ENCODE data around the gene JADE3.

Gene JADE3

GRCh38 chrX:46910415-46910814 is 1.8 kb upstream of the JADE3 start:
- Histone ChIP-seq H3K9me2 (replicated peaks; ENCODE audit: low read depth, low read length) (no peaks in the 10 kb centered on the region), H3K9me3 (ENCODE audit: insufficient read depth, low read depth, low read length) (no peaks in the 10 kb centered on the region), H3K4me2 (ENCODE audit: low read depth, low read length, poor library complexity, severe bottlenecking) (no peak overlapping the region), H3K36me3 (ENCODE audit: insufficient read depth, low read length) (no peaks in the 10 kb centered on the region), H3K4me3 (ENCODE audit: low read length, poor library complexity, severe bottlenecking) (no peak overlapping the region), H4K20me1 (ENCODE audit: insufficient read depth, low read length, poor library complexity, severe bottlenecking) (peaks cover 23% of the 10 kb centered on the region), H3K4me1 (ENCODE audit: insufficient read depth, low read length, poor library complexity, severe bottlenecking) (peaks cover 14% of the 10 kb centered on the region), H2AFZ (ENCODE audit: low read length) (no peak overlapping the region), H3K9ac (ENCODE audit: low read depth, low read length, poor library complexity, severe bottlenecking) (no peak overlapping the region), H3K27me3 (ENCODE audit: insufficient read depth, low read length, poor library complexity, severe bottlenecking) (peaks cover 4% of the 10 kb centered on the region), H3F3A (ENCODE audit: low read depth) (0 out of 2 replicates have a peak, but pooled peaks cover 5% of the 10 kb centered on the region), H3K79me2 (ENCODE audit: insufficient read depth, low read length) (peaks cover 23% of the 10 kb centered on the region)
- no peak for TF ChIP-seq EZH2phosphoT487 (IDR thresholded peaks at IDR 0.05; ENCODE audit: borderline replicate concordance)
- no peak for TF ChIP-seq CTCF (conservative IDR thresholded peaks at IDR 0.05; ENCODE audit: low read length)

GRCh38 chrX:46912603-46913491 is 626 bp downstream of the JADE3 start:
- no peaks in the 10 kb centered on the region for H3K9me2 ChIP-seq (replicated peaks; ENCODE audit: low read depth, low read length)
- H2AFZ ChIP-seq (ENCODE audit: low read length): peak overlapping the region; percentile 36; the same call in 1 of the 2 replicates
- peak overlapping the region; percentile 90 for H3K4me2 ChIP-seq (ENCODE audit: low read depth, low read length, poor library complexity, severe bottlenecking)
- H3K9ac ChIP-seq (ENCODE audit: low read depth, low read length, poor library complexity, severe bottlenecking): peak overlapping the region; percentile 88
- H4K20me1 ChIP-seq (ENCODE audit: insufficient read depth, low read length, poor library complexity, severe bottlenecking): peaks cover 42% of the 10 kb centered on the region
- peak overlapping the region; percentile 95 for H3K4me3 ChIP-seq (ENCODE audit: low read length, poor library complexity, severe bottlenecking)
- H3K4me1 ChIP-seq (ENCODE audit: insufficient read depth, low read length, poor library complexity, severe bottlenecking): peaks cover 26% of the 10 kb centered on the region
- no peaks in the 10 kb centered on the region for H3K9me3 ChIP-seq (ENCODE audit: insufficient read depth, low read depth, low read length)
- H3K36me3 ChIP-seq (ENCODE audit: insufficient read depth, low read length): no peaks in the 10 kb centered on the region
- peaks cover 4% of the 10 kb centered on the region for H3K27me3 ChIP-seq (ENCODE audit: insufficient read depth, low read length, poor library complexity, severe bottlenecking)
- TF ChIP-seq CTCF (conservative IDR thresholded peaks at IDR 0.05; ENCODE audit: low read length) (peak; percentile 48), EZH2phosphoT487 (IDR thresholded peaks at IDR 0.05; ENCODE audit: borderline replicate concordance) (no peak)
- H3K79me2 ChIP-seq (ENCODE audit: insufficient read depth, low read length): peaks cover 47% of the 10 kb centered on the region
- H3F3A ChIP-seq (ENCODE audit: low read depth): 0 out of 2 replicates have a peak, but pooled peaks cover 5% of the 10 kb centered on the region

GRCh38 chrX:46913667-46914066 is 1.4 kb downstream of the JADE3 start:
- Histone ChIP-seq H4K20me1 (ENCODE audit: insufficient read depth, low read length, poor library complexity, severe bottlenecking) (peaks cover 42% of the 10 kb centered on the region), H3K9me2 (replicated peaks; ENCODE audit: low read depth, low read length) (no peaks in the 10 kb centered on the region), H3K4me2 (ENCODE audit: low read depth, low read length, poor library complexity, severe bottlenecking) (peak overlapping the region; percentile 90), H3K4me3 (ENCODE audit: low read length, poor library complexity, severe bottlenecking) (peak overlapping the region; percentile 95), H3K79me2 (ENCODE audit: insufficient read depth, low read length) (peaks cover 54% of the 10 kb centered on the region), H3K9me3 (ENCODE audit: insufficient read depth, low read depth, low read length) (no peaks in the 10 kb centered on the region), H2AFZ (ENCODE audit: low read length) (no peak overlapping the region), H3K27me3 (ENCODE audit: insufficient read depth, low read length, poor library complexity, severe bottlenecking) (peaks cover 4% of the 10 kb centered on the region), H3K36me3 (ENCODE audit: insufficient read depth, low read length) (no peaks in the 10 kb centered on the region), H3K9ac (ENCODE audit: low read depth, low read length, poor library complexity, severe bottlenecking) (peak overlapping the region; percentile 88), H3K4me1 (ENCODE audit: insufficient read depth, low read length, poor library complexity, severe bottlenecking) (peaks cover 29% of the 10 kb centered on the region), H3F3A (ENCODE audit: low read depth) (0 out of 2 replicates have a peak, but pooled peaks cover 5% of the 10 kb centered on the region)
- no peak for TF ChIP-seq CTCF (conservative IDR thresholded peaks at IDR 0.05; ENCODE audit: low read length)
- no peak for TF ChIP-seq EZH2phosphoT487 (IDR thresholded peaks at IDR 0.05; ENCODE audit: borderline replicate concordance)

Data from Loucy (cell line).